D721Med (cell line): ENCODE data around the gene CEP70.
"Not testable (repeated sequence)": the region's sequence is repeated elsewhere in the genome, so short reads cannot be mapped to it uniquely, and the experiment has no call there.

ENCODE experiments used
- DNase-seq: peaks from one replicate; pipeline ENCODE4 v3.0.0; 2011; ENCODE audit warnings: low spot score; ENCODE audit not compliant: insufficient read length
- FAIRE-seq: peaks from 2 replicates; lab custom pipeline; 2011; peaks lifted over from hg19 to GRCh38; lab: Jason Lieb, UNC
- TF ChIP-seq, protein P1 (sequence below): IDR thresholded peaks from 2 replicates; pipeline ENCODE4 v1.5.1; 2012; ENCODE audit warnings: mild to moderate bottlenecking, control low read depth; ENCODE audit not compliant: insufficient read depth; ENCODE audit errors: missing control alignments

The CEP70 gene

DNA sequence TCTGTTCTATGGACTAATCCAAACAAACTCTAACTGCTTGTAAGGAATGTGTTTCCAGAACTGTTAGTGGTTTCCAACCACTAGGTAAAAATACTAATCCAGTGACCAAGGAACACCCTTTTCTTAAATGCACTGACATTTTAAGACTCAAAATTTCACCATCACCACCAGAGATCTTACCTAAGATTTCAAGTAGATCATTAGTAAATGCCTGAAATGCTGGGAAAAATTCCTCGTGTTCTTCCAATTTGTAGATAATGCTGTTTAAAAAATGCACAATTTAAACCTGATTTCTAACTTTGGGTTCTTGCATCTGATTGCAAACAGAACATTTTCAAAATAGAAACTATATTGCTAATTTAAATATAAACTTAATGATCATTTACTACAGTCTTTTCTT lies 96.2 kb downstream of the CEP70 start:
- FAIRE-seq: no peak
- TF ChIP-seq, protein P1, sequence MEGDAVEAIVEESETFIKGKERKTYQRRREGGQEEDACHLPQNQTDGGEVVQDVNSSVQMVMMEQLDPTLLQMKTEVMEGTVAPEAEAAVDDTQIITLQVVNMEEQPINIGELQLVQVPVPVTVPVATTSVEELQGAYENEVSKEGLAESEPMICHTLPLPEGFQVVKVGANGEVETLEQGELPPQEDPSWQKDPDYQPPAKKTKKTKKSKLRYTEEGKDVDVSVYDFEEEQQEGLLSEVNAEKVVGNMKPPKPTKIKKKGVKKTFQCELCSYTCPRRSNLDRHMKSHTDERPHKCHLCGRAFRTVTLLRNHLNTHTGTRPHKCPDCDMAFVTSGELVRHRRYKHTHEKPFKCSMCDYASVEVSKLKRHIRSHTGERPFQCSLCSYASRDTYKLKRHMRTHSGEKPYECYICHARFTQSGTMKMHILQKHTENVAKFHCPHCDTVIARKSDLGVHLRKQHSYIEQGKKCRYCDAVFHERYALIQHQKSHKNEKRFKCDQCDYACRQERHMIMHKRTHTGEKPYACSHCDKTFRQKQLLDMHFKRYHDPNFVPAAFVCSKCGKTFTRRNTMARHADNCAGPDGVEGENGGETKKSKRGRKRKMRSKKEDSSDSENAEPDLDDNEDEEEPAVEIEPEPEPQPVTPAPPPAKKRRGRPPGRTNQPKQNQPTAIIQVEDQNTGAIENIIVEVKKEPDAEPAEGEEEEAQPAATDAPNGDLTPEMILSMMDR: no peak
- DNase-seq: no peak

DNA sequence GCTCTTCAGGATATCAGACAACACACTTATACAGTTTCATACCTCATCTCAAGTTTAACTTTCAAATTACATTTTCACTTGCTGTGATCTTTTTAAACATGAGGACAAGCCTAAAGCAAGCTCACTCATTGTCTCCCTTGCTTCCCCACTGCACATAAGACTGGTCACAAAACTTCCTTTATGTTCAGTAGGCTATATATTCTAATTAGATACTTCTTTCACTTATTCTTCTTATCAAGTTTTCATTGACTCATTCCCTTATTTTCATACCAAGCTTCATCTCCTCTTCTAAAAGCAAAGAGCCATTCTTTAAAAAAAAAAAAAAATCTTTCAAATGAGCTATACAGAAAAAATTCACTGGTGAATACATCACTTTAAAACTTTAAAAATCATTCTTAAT lies 97.0 kb downstream of the CEP70 start:
- FAIRE-seq: no peak
- TF ChIP-seq, protein P1: no peak
- DNase-seq: no peak

- DNase-seq (no peak), FAIRE-seq (no peak)
- TF ChIP-seq, protein P1: no peak
Observed at GRCh38 chr3:138496436-138496835, 97.6 kb downstream of the CEP70 start.

- not testable (repeated sequence) for DNase-seq, FAIRE-seq
Observed at GRCh38 chr3:138495638-138496037, 98.4 kb downstream of the CEP70 start.

DNA sequence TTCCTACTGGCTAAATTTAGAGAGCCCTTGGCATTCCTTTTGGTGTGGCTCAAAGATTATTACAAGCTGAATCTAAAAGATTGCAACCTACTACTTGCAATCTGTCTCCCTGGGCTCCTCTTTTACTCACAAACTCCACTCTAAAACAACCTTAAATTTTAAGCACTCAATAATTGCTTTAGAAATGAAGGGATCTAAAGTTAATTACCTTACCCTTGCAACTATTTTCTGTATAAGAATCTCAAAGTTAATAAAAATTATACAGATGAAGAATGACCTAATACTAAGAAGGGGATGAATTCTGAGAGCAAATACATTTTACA lies 99.5 kb downstream of the CEP70 start:
- TF ChIP-seq, protein P1: no peak
- FAIRE-seq (no peak), DNase-seq (no peak)

DNA sequence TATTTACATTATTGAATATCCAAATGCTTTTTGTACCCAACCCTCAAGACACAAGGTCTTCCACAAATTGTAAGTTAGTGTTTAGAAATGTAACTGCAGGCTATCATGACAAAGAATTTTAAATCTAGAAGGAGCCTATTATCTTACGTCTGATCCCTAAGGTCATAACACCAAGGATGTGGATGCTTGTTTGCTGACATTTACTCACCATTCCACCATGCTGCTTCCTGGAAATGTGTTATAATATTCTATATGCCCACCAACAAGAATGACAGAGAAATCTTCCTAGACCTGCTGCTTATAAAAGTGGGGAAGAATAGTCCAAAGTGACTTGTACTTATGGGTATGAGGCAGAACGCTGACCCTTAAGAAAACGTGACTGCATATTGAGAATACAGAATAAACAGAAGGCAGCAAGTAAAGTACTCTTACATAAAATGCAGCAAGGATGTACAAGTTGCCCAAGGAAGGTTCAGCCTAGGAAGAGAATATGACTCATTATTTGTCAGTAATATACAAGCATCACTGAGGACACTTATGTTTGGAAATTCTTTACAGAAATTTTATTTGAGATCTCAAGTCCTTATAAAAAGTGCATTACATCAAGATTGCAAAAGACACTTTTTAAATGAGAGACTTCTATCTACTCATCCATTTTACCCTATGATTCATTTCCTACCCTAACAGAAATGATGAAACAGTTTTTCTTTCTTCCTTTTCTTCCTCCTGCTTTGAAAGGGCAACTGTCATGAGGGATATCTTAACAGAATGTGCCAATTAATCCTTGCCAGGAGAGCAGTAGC lies 100.1 kb downstream of the CEP70 start:
- TF ChIP-seq, protein P1: no peak
- DNase-seq: no peak
- no peak for FAIRE-seq

DNA sequence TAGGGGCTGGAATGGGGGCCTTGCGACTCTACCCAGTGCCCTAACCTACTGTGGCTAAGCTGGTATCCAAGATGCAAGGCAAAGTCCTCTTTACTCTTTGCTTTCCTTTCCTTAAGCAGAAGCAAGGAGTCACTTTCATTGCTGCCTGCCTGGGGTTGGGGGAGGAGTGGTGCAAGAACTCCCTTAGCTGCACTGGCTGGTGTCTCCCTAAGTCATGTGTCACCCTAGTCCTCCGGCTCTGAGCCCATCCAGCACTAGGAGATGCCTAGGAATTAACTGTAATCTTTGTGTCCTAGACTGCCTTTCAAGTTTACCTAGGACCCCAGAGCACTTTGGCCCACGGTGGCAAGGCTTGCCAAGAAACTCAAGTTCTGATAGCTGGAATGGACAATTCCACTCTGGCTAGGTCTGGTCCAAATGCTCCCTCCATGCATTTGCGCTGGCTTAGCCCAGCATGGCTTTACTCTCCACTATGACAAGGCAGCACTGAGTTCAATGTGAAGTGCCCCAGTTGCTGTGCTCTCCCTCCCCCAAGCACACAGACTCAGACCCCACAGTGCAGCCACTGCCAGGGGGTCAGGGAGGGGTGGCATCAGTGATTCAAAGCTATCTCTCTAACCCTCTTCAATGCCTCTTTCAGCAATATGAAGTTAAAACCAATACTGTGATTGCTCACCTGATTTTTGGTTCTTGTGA lies 100.9 kb downstream of the CEP70 start:
- TF ChIP-seq, protein P1: no peak
- FAIRE-seq (no peak), DNase-seq (no peak)
